ENCODE measurements around the gene CLDN5. TPM values are rescaled to one million over a fixed set of nuclear protein-coding genes. Genes with fewer than 3 reads are reported as not detected.

The CLDN5 gene
- total and polyA plus RNA-seq, 9 donors: 0.48 to 211 (median 35.6) TPM

DNA sequence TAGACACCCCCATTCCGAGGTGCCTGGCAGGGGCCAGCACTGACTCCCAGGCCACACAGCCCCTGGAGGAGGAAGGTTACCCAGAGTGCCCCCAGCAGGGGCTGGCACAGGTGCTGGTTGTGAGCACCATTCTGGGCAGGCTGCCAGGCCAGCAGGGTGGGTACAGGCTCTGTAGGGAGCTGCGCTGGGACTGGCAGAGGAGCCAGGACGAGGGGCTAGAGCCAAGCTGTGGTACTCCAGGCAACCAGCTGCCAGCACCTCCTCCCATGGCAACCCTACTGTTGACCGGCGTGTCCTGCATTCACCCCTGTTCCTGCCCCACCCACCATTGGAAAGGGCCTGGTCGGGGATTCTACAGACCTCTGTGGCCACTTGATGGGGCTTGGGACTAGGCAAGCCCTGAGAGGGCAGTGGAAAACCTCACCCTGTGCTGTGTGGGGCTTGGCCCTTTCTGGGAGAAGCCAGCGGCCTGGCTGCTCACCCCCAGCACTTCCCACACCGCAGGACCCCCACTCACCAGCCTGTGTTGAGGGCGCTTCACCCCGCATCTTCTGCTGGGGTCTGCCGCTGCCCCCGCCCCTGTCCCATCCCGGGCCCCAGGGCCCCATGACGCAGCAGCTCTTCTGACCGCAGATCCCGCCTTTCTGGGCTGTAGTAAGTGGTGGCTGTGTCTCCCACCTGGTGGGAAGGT lies 1.9 kb downstream of the CLDN5 start:
- TF ChIP-seq POLR2A (IDR thresholded peaks at IDR 0.05) (no peak), EP300 (IDR thresholded peaks at IDR 0.05) (no peak)
- TF ChIP-seq, protein P1, sequence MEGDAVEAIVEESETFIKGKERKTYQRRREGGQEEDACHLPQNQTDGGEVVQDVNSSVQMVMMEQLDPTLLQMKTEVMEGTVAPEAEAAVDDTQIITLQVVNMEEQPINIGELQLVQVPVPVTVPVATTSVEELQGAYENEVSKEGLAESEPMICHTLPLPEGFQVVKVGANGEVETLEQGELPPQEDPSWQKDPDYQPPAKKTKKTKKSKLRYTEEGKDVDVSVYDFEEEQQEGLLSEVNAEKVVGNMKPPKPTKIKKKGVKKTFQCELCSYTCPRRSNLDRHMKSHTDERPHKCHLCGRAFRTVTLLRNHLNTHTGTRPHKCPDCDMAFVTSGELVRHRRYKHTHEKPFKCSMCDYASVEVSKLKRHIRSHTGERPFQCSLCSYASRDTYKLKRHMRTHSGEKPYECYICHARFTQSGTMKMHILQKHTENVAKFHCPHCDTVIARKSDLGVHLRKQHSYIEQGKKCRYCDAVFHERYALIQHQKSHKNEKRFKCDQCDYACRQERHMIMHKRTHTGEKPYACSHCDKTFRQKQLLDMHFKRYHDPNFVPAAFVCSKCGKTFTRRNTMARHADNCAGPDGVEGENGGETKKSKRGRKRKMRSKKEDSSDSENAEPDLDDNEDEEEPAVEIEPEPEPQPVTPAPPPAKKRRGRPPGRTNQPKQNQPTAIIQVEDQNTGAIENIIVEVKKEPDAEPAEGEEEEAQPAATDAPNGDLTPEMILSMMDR (IDR thresholded peaks at IDR 0.05): no peak
- Histone ChIP-seq H3K4me1 (ENCODE audit: insufficient read depth) (no peaks in the 10 kb centered on the region), H3K27ac (no peak overlapping the region), H3K4me3 (peak overlapping the region; percentile 11), H3K9me3 (no peaks in the 10 kb centered on the region), H3K36me3 (no peaks in the 10 kb centered on the region), H3K27me3 (no peaks in the 10 kb centered on the region)
- no peak for DNase-seq
- WGBS, 3 donors: 58 to 73% (median 66%) methylated on average over 14 to 16 of the region's 16 CpGs
- intact Hi-C loops (cut with DNase I): no loop called here

DNA sequence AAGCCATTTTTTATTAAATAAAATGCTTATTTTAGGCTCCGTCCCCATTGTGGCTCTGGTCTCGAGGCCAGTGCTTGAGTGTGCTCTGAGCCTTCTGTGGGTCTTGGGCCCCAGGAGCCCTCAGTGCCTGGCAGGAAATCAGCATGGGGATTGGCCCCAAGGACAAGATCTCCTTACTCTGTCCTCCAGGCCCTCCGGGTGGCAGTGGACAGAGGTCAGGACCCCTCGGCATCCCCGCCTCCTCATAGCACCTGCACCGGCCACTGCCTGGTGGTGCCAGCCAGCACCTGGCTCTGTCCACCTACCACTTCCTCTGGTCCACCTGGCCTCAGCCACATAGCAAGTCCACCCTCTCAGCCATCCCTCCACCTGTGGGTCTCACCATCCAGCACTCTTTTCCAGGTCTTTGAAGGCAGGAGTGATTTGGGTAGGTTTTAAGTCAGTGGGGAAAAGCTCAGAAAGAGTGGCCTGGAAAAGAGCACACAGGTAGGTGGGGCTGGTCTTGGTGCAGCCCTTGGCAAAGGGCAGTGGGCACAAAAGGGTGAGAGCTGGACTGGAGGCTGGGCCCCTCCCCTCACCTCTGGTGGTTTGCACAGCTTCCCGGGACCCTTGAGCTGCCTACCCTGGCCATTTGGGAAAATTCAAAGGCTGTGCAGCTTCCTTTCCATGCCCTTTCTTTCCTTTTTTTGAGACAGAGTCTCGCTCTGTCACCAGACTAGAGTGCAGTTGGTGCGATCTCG lies 3.5 kb downstream of the CLDN5 start:
- Histone ChIP-seq H3K9me3 (no peaks in the 10 kb centered on the region), H3K4me3 (no peak overlapping the region), H3K27me3 (no peaks in the 10 kb centered on the region), H3K36me3 (no peaks in the 10 kb centered on the region), H3K4me1 (ENCODE audit: insufficient read depth) (no peaks in the 10 kb centered on the region), H3K27ac (no peak overlapping the region)
- TF ChIP-seq POLR2A (IDR thresholded peaks at IDR 0.05): no peak
- TF ChIP-seq, protein P1 (IDR thresholded peaks at IDR 0.05): no peak
- no peak for TF ChIP-seq EP300 (IDR thresholded peaks at IDR 0.05)
- no peak for DNase-seq
- intact Hi-C loops (cut with DNase I): no loop called here
- WGBS, 3 donors: 91 to 94% (median 92%) methylated on average over 10 of the region's 10 CpGs

DNA sequence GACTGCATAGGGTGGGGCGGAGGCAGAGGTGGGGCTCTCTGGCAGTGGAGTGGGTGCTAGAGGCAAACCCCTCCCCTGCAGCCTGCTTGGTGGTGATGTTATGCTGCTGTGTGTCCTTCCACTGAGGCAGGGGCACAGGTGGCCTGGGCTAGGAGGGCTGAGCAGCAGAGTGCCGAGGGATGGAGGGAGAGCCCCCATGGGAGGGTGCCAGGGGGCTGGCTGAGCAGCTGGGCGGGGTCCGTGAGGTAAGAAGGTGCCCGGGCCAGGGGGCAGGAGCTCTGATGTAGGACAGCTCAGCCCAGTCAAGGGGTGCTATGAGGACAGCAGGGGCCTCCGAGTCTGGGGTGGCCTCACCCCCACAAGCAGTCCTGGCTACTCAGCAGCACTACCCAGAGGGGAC lies 4.2 kb downstream of the CLDN5 start:
- no peak overlapping the region for H3K4me3 ChIP-seq
- H3K27me3 ChIP-seq: no peaks in the 10 kb centered on the region
- no peaks in the 10 kb centered on the region for H3K36me3 ChIP-seq
- H3K9me3 ChIP-seq: no peaks in the 10 kb centered on the region
- WGBS, 3 donors: 92 to 98% (median 92%) methylated on average over 6 of the region's 6 CpGs
- no peak overlapping the region for H3K27ac ChIP-seq
- TF ChIP-seq, protein P1 (IDR thresholded peaks at IDR 0.05): no peak
- TF ChIP-seq POLR2A (IDR thresholded peaks at IDR 0.05): no peak
- no peak for TF ChIP-seq EP300 (IDR thresholded peaks at IDR 0.05)
- H3K4me1 ChIP-seq (ENCODE audit: insufficient read depth): no peaks in the 10 kb centered on the region
- DNase-seq: no peak
- intact Hi-C loops (cut with DNase I): no loop called here

DNA sequence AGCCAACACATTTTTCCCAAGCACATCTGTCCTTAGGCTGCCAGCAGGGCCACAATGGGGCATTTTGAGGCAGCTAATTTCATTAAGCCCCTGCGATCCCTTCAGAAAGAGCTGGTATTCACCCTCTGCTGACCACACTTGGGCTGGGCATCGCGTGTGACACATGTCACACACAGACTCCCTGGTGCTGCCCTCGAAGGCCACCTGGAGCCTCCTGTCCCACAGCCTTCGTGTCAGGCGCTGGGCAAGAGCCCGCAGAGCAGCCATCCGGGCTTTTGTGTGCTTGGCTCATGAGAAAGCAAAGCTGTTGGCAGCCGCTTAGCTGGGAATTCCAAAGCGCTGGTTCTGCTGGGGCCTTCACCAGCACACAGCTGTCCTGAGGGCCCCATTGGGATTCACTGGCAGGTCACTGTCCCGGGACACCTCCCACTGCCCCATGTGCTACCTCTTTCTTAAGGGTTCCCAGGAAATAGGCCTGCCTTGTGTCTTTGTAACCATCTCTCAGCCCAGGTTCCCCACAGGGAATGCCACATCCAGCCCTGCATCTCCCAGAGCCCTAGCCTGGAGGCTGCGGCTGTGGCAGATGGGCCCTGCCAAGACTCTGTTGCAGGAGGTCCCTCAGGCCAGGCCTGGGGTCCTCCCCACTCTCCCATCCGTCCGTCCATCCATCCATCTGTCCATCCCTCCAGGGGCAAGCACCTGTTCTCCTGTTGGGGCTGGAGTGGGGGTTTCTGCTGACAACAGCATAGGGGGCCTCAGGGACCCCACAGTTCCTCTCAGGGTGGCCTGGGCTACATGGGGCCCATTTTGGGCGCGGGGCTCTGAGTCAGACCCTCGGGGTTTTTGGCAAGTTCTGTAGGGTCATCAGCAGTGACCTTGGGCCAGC lies 4.9 kb downstream of the CLDN5 start:
- H3K4me1 ChIP-seq (ENCODE audit: insufficient read depth): no peaks in the 10 kb centered on the region
- no peak overlapping the region for H3K4me3 ChIP-seq
- intact Hi-C loops (cut with DNase I): no loop called here
- H3K9me3 ChIP-seq: no peaks in the 10 kb centered on the region
- no peaks in the 10 kb centered on the region for H3K27me3 ChIP-seq
- no peaks in the 10 kb centered on the region for H3K36me3 ChIP-seq
- H3K27ac ChIP-seq: no peak overlapping the region
- WGBS, 3 donors: 86 to 90% (median 88%) methylated on average over 17 of the region's 17 CpGs
- no peak for DNase-seq
- TF ChIP-seq EP300 (IDR thresholded peaks at IDR 0.05) (no peak), POLR2A (IDR thresholded peaks at IDR 0.05) (no peak)
- TF ChIP-seq, protein P1 (IDR thresholded peaks at IDR 0.05): no peak
